K562 (cell line): Measurements from ENCODE around the gene BGLAP. TPM values are rescaled to one million over a fixed set of nuclear protein-coding genes. Genes with fewer than 3 reads are reported as not detected.

ENCODE experiments used
- ATAC-seq: fragments of 200-7000 bp; cut with Tn5 transposase; 3 replicates; pipeline ENCODE4 v1.9.1; 2020; ENCODE audit warnings: moderate library complexity
- BruUV-seq: library from RNA; stranded (reverse); fragments of 400-500 nt; replicated peaks from 2 replicates; lab custom pipeline; 2021; lab: Mats Ljungman, UMichigan
- CTCF ChIA-PET: fragments of 300-600 bp; formaldehyde crosslinking; extraction: SDS; loops from one replicate; lab custom pipeline; 2021; ENCODE audit warnings: low intra/inter-chr PET ratio; lab: Yijun Ruan, JAX
- POLR2A ChIA-PET: fragments of 300-600, 350-650 bp; sonication (Branson Sonifier 250); formaldehyde crosslinking; extraction: SDS; loops from one replicate; lab custom pipeline; 2021; ENCODE audit warnings: antibody characterized with exemption, inconsistent platforms; lab: Yijun Ruan, JAX
- DNase-seq, 4 experiments: peaks; one replicate each; pipeline versions ENCODE4 v3.0.0 to v3.0.0-alpha.2; 2011 to 2018; ENCODE audit warnings: low spot score in 3 of 4, mixed read lengths in 3 of 4; ENCODE audit errors: extremely low read depth in 1 of 4
- FAIRE-seq: peaks from 2 replicates; lab custom pipeline; 2011; peaks lifted over from hg19 to GRCh38; lab: Jason Lieb, UNC
- H2AFZ ChIP-seq: 2 replicates; pipeline ENCODE4 v1.6.0; 2011; ENCODE audit warnings: low read depth, low read length, control low read depth, inconsistent platforms
- H3K27ac ChIP-seq: fragments of 200-600 bp; 3 replicates; pipeline ENCODE4 v1.8.0; 2011; ENCODE audit warnings: low read depth, mild to moderate bottlenecking, control low read depth, inconsistent platforms, low read length, moderate library complexity, mixed read lengths; ENCODE audit errors: extremely low read depth
- H3K27me3 ChIP-seq, 2 experiments: fragments of 300-600 bp in 1 of 2; 2 replicates in 1 of 2; 3 replicates in 1 of 2; pipeline versions ENCODE4 v1.6.0 to v1.8.0; 2011; ENCODE audit warnings: inconsistent platforms in 2 of 2, low read length in 2 of 2, mild to moderate bottlenecking in 1 of 2, mixed read lengths in 1 of 2, moderate library complexity in 1 of 2; ENCODE audit not compliant: control insufficient read depth in 2 of 2, insufficient read depth in 2 of 2
- H3K36me3 ChIP-seq: fragments of 300-600 bp; 3 replicates; pipeline ENCODE4 v1.8.0; 2011; ENCODE audit warnings: mild to moderate bottlenecking, low read length, inconsistent platforms; ENCODE audit not compliant: control insufficient read depth, insufficient read depth
- H3K4me1 ChIP-seq, 2 experiments: fragments of 200-600 bp in 1 of 2; replicated peaks in 1 of 2; 2 replicates in 1 of 2; 3 replicates in 1 of 2; pipeline versions ENCODE4 v1.5.1 to v1.8.0; 2011; ENCODE audit warnings: inconsistent platforms in 2 of 2, low read length in 2 of 2, mild to moderate bottlenecking in 1 of 2, mixed read lengths in 1 of 2, moderate library complexity in 1 of 2; ENCODE audit not compliant: control insufficient read depth in 2 of 2, insufficient read depth in 2 of 2
- H3K4me2 ChIP-seq: 2 replicates; pipeline ENCODE4 v1.6.1; 2011; ENCODE audit warnings: low read length, control low read depth, inconsistent platforms, mixed read lengths; ENCODE audit not compliant: insufficient read depth
- H3K4me3 ChIP-seq: fragments of 200-600 bp; sonication (generic), shearing (Covaris generic); 2 replicates; pipeline ENCODE4 v1.5.1; 2016; ENCODE audit warnings: control low read depth, inconsistent platforms
- H3K79me2 ChIP-seq: fragments of 200-600 bp; 3 replicates; pipeline ENCODE4 v1.8.0; 2011; ENCODE audit warnings: low read length, inconsistent platforms; ENCODE audit not compliant: control insufficient read depth, insufficient read depth
- H3K9ac ChIP-seq, 2 experiments: 2 replicates each; pipeline versions ENCODE4 v1.6.0 to v1.6.1; 2011; ENCODE audit warnings: low read depth in 2 of 2, low read length in 2 of 2, control low read depth in 1 of 2, inconsistent platforms in 1 of 2, mild to moderate bottlenecking in 1 of 2, mixed read lengths in 1 of 2; ENCODE audit not compliant: insufficient read depth in 1 of 2
- H3K9me1 ChIP-seq: one replicate; pipeline ENCODE4 v1.6.0; 2011; ENCODE audit warnings: inconsistent platforms, mild to moderate bottlenecking, low read length, moderate library complexity; ENCODE audit not compliant: control insufficient read depth, insufficient read depth
- H3K9me3 ChIP-seq: replicated peaks from 2 replicates; pipeline ENCODE4 v1.5.1; 2011; ENCODE audit warnings: low read depth, low read length, inconsistent platforms; ENCODE audit not compliant: control insufficient read depth, insufficient read depth
- H4K20me1 ChIP-seq: replicated peaks from 2 replicates; pipeline ENCODE4 v1.6.1; 2011; ENCODE audit warnings: low read length, inconsistent platforms, mixed read lengths; ENCODE audit not compliant: control insufficient read depth, insufficient read depth
- AFF4 ChIP-seq: sonication (generic); formaldehyde crosslinking; IDR thresholded peaks from 2 replicates; pipeline ENCODE4 v1.8.0; 2023; ENCODE audit warnings: mild to moderate bottlenecking, missing genetic modification reagents
- BDP1 ChIP-seq: IDR thresholded peaks from 3 replicates; pipeline ENCODE4 v1.6.1; 2011; ENCODE audit not compliant: insufficient read length, insufficient read depth
- EP300 ChIP-seq: IDR thresholded peaks from 2 replicates; pipeline ENCODE4 v1.6.1; 2012; ENCODE audit warnings: low read length, improper control_type of control experiment
- ETV6 ChIP-seq, 3 experiments: fragments of 150-350 bp in 1 of 3; sonication (generic) in 1 of 3; formaldehyde crosslinking in 1 of 3; IDR thresholded peaks; 2 replicates each; pipeline versions ENCODE4 v1.6.1 to v1.8.0; 2014 to 2022; ENCODE audit warnings: borderline replicate concordance in 2 of 3, low read depth in 2 of 3, antibody characterized with exemption in 1 of 3, low read length in 1 of 3, mild to moderate bottlenecking in 1 of 3, missing genetic modification reagents in 1 of 3
- FOXM1 ChIP-seq, 2 experiments: fragments of 450-650 bp in 1 of 2; sonication (generic) in 1 of 2; formaldehyde crosslinking in 1 of 2; IDR thresholded peaks; 2 replicates each; pipeline versions ENCODE4 v1.6.1 to v1.9.0; 2017 to 2022; ENCODE audit warnings: low read depth in 2 of 2, mild to moderate bottlenecking in 2 of 2, missing genetic modification reagents in 1 of 2, moderate library complexity in 1 of 2
- GTF2E2 ChIP-seq: fragments of 200-800 bp; sonication (Bioruptor generic); IDR thresholded peaks from 2 replicates; pipeline ENCODE4 v1.6.1; 2016; ENCODE audit warnings: missing genetic modification characterization, missing compliant biosample characterization
- HNRNPUL1 ChIP-seq: fragments of 200-400 bp; formaldehyde crosslinking; IDR thresholded peaks from 2 replicates; pipeline ENCODE4 v1.6.1; 2017; ENCODE audit warnings: low read length
- MAZ ChIP-seq, 2 experiments: fragments of 450-650 bp in 1 of 2; sonication (generic) in 1 of 2; formaldehyde crosslinking; IDR thresholded peaks in 1 of 2; conservative IDR thresholded peaks in 1 of 2; 2 replicates each; pipeline versions ENCODE4 v1.4.0 to v1.5.0; 2020; ENCODE audit warnings: mild to moderate bottlenecking in 1 of 2, missing genetic modification reagents in 1 of 2
- POLR2G ChIP-seq: fragments of 200-400 bp; formaldehyde crosslinking; IDR thresholded peaks from 2 replicates; pipeline ENCODE4 v1.6.1; 2017; ENCODE audit warnings: low read depth, mild to moderate bottlenecking, antibody characterized with exemption, low read length, moderate library complexity
- SIN3A ChIP-seq, 2 experiments: fragments of 150-350 bp in 1 of 2; IDR thresholded peaks; 2 replicates each; pipeline ENCODE4 v1.6.1; 2011 to 2016; ENCODE audit warnings: borderline replicate concordance in 2 of 2, low read depth in 2 of 2, low read length in 2 of 2, mild to moderate bottlenecking in 2 of 2, moderate library complexity in 2 of 2; ENCODE audit not compliant: control insufficient read depth in 1 of 2
- TBL1XR1 ChIP-seq, 2 experiments: IDR thresholded peaks; 2 replicates each; pipeline ENCODE4 v1.6.1; 2012; ENCODE audit warnings: improper control_type of control experiment in 2 of 2, low read length in 2 of 2, mild to moderate bottlenecking in 1 of 2
- TRIM28 ChIP-seq: fragments of 450-650 bp; IDR thresholded peaks from 2 replicates; pipeline ENCODE4 v1.6.1; 2017
- ZNF263 ChIP-seq: sonication (generic); formaldehyde crosslinking; IDR thresholded peaks from 2 replicates; pipeline ENCODE4 v1.8.0; 2022; ENCODE audit warnings: mild to moderate bottlenecking, missing genetic modification reagents, borderline replicate concordance
- WGBS: fragments of 100-300 bp; shearing (Covaris generic); methylation state at CpG from one replicate; pipeline ENCODE4 v1.1.6; 2016; ENCODE audit warnings: low coverage, mixed read lengths; ENCODE audit not compliant: insufficient coverage; ENCODE audit errors: missing lambda C conversion rate; 5-methylcytosine and 5-hydroxymethylcytosine counted together
- in situ Hi-C: fragments of 300-500 bp; cut with MboI; formaldehyde crosslinking; loops from 4 replicates; pipeline ENCODE4 v1.15.0; 2018; ENCODE audit warnings: inconsistent platforms, mixed read lengths
- intact Hi-C: fragments of 100-400 bp; cut with micrococcal nuclease; formaldehyde crosslinking; loops from 2 replicates; pipeline ENCODE4 v1.14.2; 2022
- polyA plus RNA-seq, 8 experiments: library from polyadenylated mRNA; depleted of rRNA in 4 of 8; stranded (reverse) in 5 of 8; unstranded in 3 of 8; fragments of >200 nt; fragmentation: Nextera tagmentation in 2 of 8; fragmentation: Illumina TruSeq in 1 of 8; extraction: Ambion mirVana in 2 of 8; extraction: Trizol in 1 of 8; gene quantifications; 2 replicates each; pipeline versions ENCODE4 v1.2.1 to v1.2.3, GENCODE V29; 2011 to 2014; ENCODE audit warnings: inconsistent platforms in 1 of 8, missing spikeins in 1 of 8
- total RNA-seq, 7 experiments: library from RNA; depleted of rRNA in 6 of 7; stranded (reverse); fragments of >200 nt in 6 of 7; fragmentation: Illumina TruSeq in 2 of 7; extraction: Trizol in 2 of 7; gene quantifications; 2 replicates each; pipeline versions ENCODE4 v1.2.1 to v1.2.3, GENCODE V29; 2011 to 2021; ENCODE audit warnings: low replicate concordance in 1 of 7

The BGLAP gene
- total and polyA plus RNA-seq, 9 of the 15 experiments (the other 6 are each of a cell fraction or from before 2014, with no cell fraction given) = 0.15 to 1.4 (median 0.28) TPM; not detected in 3

GRCh38 chr1:156193488-156194299, 48.3 kb upstream of the BGLAP start, which contains the start of gene SLC25A44:
SLC25A44 (plus strand) TSS chr1:156194104; CDS start chr1:156199848, 5,744 bp downstream.
- Histone ChIP-seq H3K4me3 (peak within 1 kb of the TSS; percentile 71), H3K9me1 (no peaks in the 10 kb centered on the region), H3K27me3 (no peaks in the 10 kb centered on the region), H3K9me3 (peaks cover 5% of the 10 kb centered on the region), H3K27ac (peak within 1 kb of the TSS; percentile 82), H2AFZ (peak within 1 kb of the TSS; percentile 60), H4K20me1 (no peaks in the 10 kb centered on the region), H3K4me1 (peaks cover 6 to 12% of the 10 kb centered on the region in 2 experiments), H3K9ac (peak within 1 kb of the TSS; percentile 82 to 94), H3K79me2 (peaks cover 47% of the 10 kb centered on the region), H3K36me3 (peaks cover 19% of the 10 kb centered on the region), H3K4me2 (peak within 1 kb of the TSS; percentile 95)
- WGBS = under 1% methylated on average over 58 of the region's 59 CpGs
- CTCF ChIA-PET = no interaction called here
- peak; percentile 100 for FAIRE-seq
- intact Hi-C loops = loop anchor here (2.0 to 5.0 kb wide), 2 partner anchors 19 to 46 kb away; partner anchors contain the start of gene PMF1
- POLR2A ChIA-PET = interaction anchor here (0.5 to 2.7 kb wide), 13 partner anchors 12 to 944 kb away, joined by 3 to 23 read pairs (median 4); partner anchors contain the start of gene PMF1
- peak; percentile 95 to 99 (median 96) for DNase-seq
- BruUV-seq = no TSS peak
- peak; percentile 99 for ATAC-seq
- in situ Hi-C loops = no loop called here
- TF ChIP-seq ETV6 (IDR thresholded peaks at IDR 0.05; ENCODE audit: borderline replicate concordance in 1 of 2, low read depth in 2 of 2, low read length in 1 of 2) = no peak
- no peak for TF ChIP-seq ETV6 (CRISPR knock-in tag; IDR thresholded peaks at IDR 0.05; ENCODE audit: borderline replicate concordance)
- TF ChIP-seq TRIM28 = peak; percentile 59
- peak in 1 of 2 experiments; percentile 71; a peak in 2 of 4 replicates for TF ChIP-seq MAZ (CRISPR knock-in tag; conservative IDR thresholded peaks at IDR 0.05 in 1 of 2, IDR thresholded peaks at IDR 0.05 in 1 of 2)
- TF ChIP-seq POLR2G = peak; percentile 82
- 0 out of 2 replicates have a peak, but pooled peaks have one; percentile 33 for TF ChIP-seq ZNF263 (CRISPR knock-in tag)
- 0 out of 2 replicates have a peak, but pooled peaks have one; percentile 12 for TF ChIP-seq EP300
- TF ChIP-seq FOXM1 (IDR thresholded peaks at IDR 0.05; ENCODE audit: low read depth) = peak; percentile 88
- no peak; the same call in 1 of the 2 replicates for TF ChIP-seq FOXM1 (CRISPR knock-in tag; IDR thresholded peaks at IDR 0.05; ENCODE audit: low read depth)
- no peak for TF ChIP-seq BDP1
- TF ChIP-seq SIN3A (IDR thresholded peaks at IDR 0.05; ENCODE audit: borderline replicate concordance in 2 of 2, control insufficient read depth in 1 of 2, low read depth in 2 of 2, low read length in 2 of 2) = peak; percentile 52 to 82; a peak in 2 of 4 replicates
- 0 out of 2 replicates have a peak, but pooled peaks have one; percentile 40 for TF ChIP-seq GTF2E2
- TF ChIP-seq TBL1XR1 (IDR thresholded peaks at IDR 0.05; ENCODE audit: low read length in 2 of 2) = peak in 1 of 2 experiments; percentile 29; a peak in 2 of 4 replicates
- TF ChIP-seq AFF4 (CRISPR knock-in tag) = 0 out of 2 replicates have a peak, but pooled peaks have one; percentile 30
- TF ChIP-seq HNRNPUL1 = no peak
